Karpas-422 (cell line): ENCODE measurements around the gene KIAA0930. TPM values are rescaled to one million over a fixed set of nuclear protein-coding genes. Genes with fewer than 3 reads are reported as not detected.
"Not testable (repeated sequence)": the region's sequence is repeated elsewhere in the genome, so short reads cannot be mapped to it uniquely, and the experiment has no call there.

ENCODE experiments used
- DNase-seq: peaks from one replicate; pipeline ENCODE4 v3.0.0-alpha.2; 2015
- H2AFZ ChIP-seq: fragments of 200-600 bp; sonication (generic); 2 replicates; pipeline ENCODE4 v1.6.1; 2014; ENCODE audit warnings: antibody characterized with exemption, low read length, mixed read lengths
- H3K27ac ChIP-seq: fragments of 200-600 bp; sonication (generic); 2 replicates; pipeline ENCODE4 v1.5.1; 2014; ENCODE audit warnings: mild to moderate bottlenecking, low read length, moderate library complexity
- H3K27me3 ChIP-seq: fragments of 200-600 bp; sonication (generic); 2 replicates; pipeline ENCODE4 v1.6.1; 2014; ENCODE audit warnings: low read length, mixed read lengths
- H3K36me3 ChIP-seq: fragments of 200-600 bp; sonication (generic); 2 replicates; pipeline ENCODE4 v1.6.1; 2014; ENCODE audit warnings: low read length, mixed read lengths; ENCODE audit not compliant: insufficient read depth
- H3K4me1 ChIP-seq: fragments of 200-600 bp; sonication (generic); 2 replicates; pipeline ENCODE4 v1.6.1; 2014; ENCODE audit warnings: mild to moderate bottlenecking, low read length, mixed read lengths
- H3K4me2 ChIP-seq: fragments of 200-600 bp; sonication (generic); 2 replicates; pipeline ENCODE4 v1.6.1; 2014; ENCODE audit warnings: low read length, low read depth, mild to moderate bottlenecking; ENCODE audit not compliant: poor library complexity, severe bottlenecking
- H3K4me3 ChIP-seq: fragments of 200-600 bp; sonication (generic); 2 replicates; pipeline ENCODE4 v1.5.1; 2014; ENCODE audit warnings: mild to moderate bottlenecking, antibody characterized with exemption, low read length, mixed read lengths
- H3K79me2 ChIP-seq: fragments of 200-600 bp; sonication (generic); 2 replicates; pipeline ENCODE4 v1.6.1; 2014; ENCODE audit warnings: mild to moderate bottlenecking, low read length, mixed read lengths
- H3K9ac ChIP-seq: fragments of 200-600 bp; sonication (generic); 2 replicates; pipeline ENCODE4 v1.6.0; 2014; ENCODE audit warnings: low read length
- H3K9me2 ChIP-seq: fragments of 200-600 bp; sonication (generic), shearing (Covaris generic); replicated peaks from 2 replicates; pipeline ENCODE4 v1.6.0; 2014; ENCODE audit warnings: mild to moderate bottlenecking, low read length, moderate library complexity; ENCODE audit not compliant: insufficient read depth
- H3K9me3 ChIP-seq: fragments of 300-700, 200-600 bp; sonication (generic); 2 replicates; pipeline ENCODE4 v1.6.1; 2014; ENCODE audit warnings: low read length, mixed read lengths
- H4K20me1 ChIP-seq: fragments of 200-600 bp; sonication (generic); 2 replicates; pipeline ENCODE4 v1.6.1; 2014; ENCODE audit warnings: mild to moderate bottlenecking, antibody characterized with exemption, low read length, low read depth; ENCODE audit not compliant: insufficient read depth
- total RNA-seq: library from RNA; depleted of rRNA; stranded (reverse); fragments of >200 nt; shearing (Covaris generic); gene quantifications from 2 replicates; pipeline ENCODE4 v1.2.3, GENCODE V29; 2014; ENCODE audit warnings: low replicate concordance

KIAA0930 gene
- total RNA-seq, 1 experiment from 2014 or later = 19.3 TPM

DNA sequence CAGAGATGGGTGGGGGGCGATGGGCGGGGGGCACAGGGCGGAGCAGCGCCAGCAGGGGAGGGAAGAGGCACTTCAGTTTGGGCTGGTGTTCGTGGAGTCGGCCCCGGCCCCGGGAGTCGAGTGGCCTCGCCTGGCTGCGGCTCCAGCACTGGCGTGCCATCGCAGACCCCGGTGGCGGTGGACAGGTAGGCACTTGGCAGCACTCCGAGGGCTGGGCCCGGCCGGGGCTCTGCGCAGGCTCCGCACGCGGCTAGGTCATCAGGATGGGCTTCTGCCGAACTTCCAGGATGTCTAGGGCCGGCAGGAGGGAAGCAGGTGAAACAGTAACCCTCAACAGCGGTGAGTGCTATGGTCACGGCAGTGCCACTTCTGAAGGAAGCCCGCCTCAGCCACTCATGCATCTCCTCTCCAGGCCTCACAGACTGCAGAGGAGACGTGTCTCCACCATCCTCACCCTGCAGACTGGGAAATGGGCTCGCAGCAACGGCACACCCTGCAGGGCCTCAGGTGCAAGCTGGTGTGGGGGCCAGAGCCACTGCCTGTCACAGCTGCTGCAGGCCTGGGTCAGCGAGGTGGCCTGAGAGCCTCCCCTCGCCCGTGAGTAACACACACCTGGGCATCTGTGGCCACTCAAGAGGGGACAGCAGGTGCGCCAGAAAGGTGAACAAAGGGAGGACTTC lies 43.6 kb downstream of the KIAA0930 start:
- no peak overlapping the region for H3K9ac ChIP-seq
- no peak overlapping the region for H3K27ac ChIP-seq
- no peak overlapping the region for H3K4me3 ChIP-seq
- no peaks in the 10 kb centered on the region for H3K36me3 ChIP-seq
- H3K27me3 ChIP-seq = no peaks in the 10 kb centered on the region
- H3K9me3 ChIP-seq = no peaks in the 10 kb centered on the region
- H3K79me2 ChIP-seq = no peaks in the 10 kb centered on the region
- no peak overlapping the region for H2AFZ ChIP-seq
- no peaks in the 10 kb centered on the region for H3K9me2 ChIP-seq
- no peaks in the 10 kb centered on the region for H3K4me1 ChIP-seq
- DNase-seq = no peak
- no peaks in the 10 kb centered on the region for H4K20me1 ChIP-seq
- no peak overlapping the region for H3K4me2 ChIP-seq

GRCh38 chr22:45196308-45196707 lies 44.4 kb downstream of the KIAA0930 start:
- Histone ChIP-seq H3K36me3 (no peaks in the 10 kb centered on the region), H2AFZ (no peak overlapping the region), H3K9me3 (no peaks in the 10 kb centered on the region), H3K79me2 (no peaks in the 10 kb centered on the region), H3K9ac (no peak overlapping the region), H3K27ac (no peak overlapping the region), H3K9me2 (no peaks in the 10 kb centered on the region), H3K4me1 (no peaks in the 10 kb centered on the region), H3K4me2 (no peak overlapping the region), H3K4me3 (no peak overlapping the region), H3K27me3 (no peaks in the 10 kb centered on the region), H4K20me1 (no peaks in the 10 kb centered on the region)
- no peak for DNase-seq

DNA sequence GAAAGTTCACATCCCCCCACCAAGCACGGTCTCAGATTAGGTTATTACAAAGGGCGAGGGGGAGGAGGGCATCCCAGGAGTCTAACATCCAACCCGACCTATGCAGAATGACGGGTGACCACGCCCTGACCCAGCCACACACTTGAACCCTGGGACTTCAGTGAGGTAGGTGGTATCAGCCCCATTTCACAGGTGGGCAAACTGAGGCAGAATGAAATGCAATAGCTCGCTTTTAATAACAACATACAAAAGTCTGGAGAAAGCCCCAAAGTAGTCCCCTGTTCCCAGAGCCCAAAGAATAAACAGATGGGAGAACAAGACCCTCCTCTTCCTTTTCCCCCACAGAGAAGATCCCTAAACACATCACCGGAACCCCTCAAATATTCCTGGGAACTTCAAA lies 45.1 kb downstream of the KIAA0930 start:
- DNase-seq = no peak
- Histone ChIP-seq H3K27ac (no peak overlapping the region), H3K36me3 (no peaks in the 10 kb centered on the region)

DNA sequence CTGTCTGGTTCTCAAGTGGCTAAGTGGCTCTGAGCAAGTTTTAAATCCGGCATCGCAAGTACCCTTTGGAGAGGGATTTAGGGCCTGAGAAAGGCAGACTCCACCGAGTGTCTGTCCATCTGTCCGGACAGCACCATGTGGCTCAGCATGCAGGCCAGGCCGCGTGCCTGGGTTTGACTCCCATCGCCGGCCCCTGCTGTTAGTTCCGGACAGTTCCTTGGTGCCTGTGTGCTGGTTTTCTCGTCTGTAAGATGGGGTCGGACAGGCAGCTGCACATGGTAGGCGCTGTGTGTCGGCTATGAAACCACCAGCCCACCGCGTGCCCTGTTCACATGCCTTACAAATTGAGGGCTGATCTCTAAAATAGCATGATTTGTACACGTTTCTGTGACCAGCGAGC lies 46.0 kb downstream of the KIAA0930 start:
- H3K36me3 ChIP-seq = no peaks in the 10 kb centered on the region

More for the DNA sequence above, 45.1 kb downstream of the KIAA0930 start:
- H3K4me3 ChIP-seq = no peak overlapping the region
- no peak overlapping the region for H3K9ac ChIP-seq
- no peaks in the 10 kb centered on the region for H3K4me1 ChIP-seq
- no peaks in the 10 kb centered on the region for H3K9me3 ChIP-seq
- H3K27me3 ChIP-seq = no peaks in the 10 kb centered on the region
- no peak overlapping the region for H2AFZ ChIP-seq
- no peak overlapping the region for H3K4me2 ChIP-seq
- no peaks in the 10 kb centered on the region for H3K79me2 ChIP-seq
- H3K9me2 ChIP-seq = no peaks in the 10 kb centered on the region
- H4K20me1 ChIP-seq = no peaks in the 10 kb centered on the region

DNA sequence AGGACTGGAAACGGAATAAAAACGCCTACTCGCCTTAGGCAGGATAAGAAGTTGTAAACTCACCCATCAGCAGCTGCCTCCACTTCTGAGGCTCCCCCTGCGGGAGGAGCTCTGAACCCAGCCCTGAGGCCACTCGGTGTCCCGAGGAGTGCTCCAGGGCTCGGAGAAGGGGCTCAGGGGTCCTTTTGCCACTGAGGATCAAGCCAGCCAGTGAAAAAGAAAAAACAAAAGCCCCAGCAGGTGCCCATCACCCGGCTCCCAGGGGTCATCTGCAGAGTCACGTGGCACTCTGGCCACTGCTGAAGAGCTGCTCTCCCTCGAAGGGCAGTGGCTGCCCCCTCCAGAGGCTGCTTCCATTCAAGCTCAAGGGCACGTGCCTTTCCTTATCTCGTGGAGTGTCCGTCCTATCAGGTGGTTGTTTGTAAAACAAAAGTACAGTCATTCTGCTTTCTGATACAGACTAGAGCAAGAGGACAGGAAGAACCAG lies 48.0 kb downstream of the KIAA0930 start:
- Histone ChIP-seq H3K9ac (no peak overlapping the region), H3K36me3 (no peaks in the 10 kb centered on the region), H3K79me2 (no peaks in the 10 kb centered on the region), H2AFZ (no peak overlapping the region), H3K9me3 (no peaks in the 10 kb centered on the region), H3K27ac (no peak overlapping the region), H4K20me1 (no peaks in the 10 kb centered on the region), H3K4me2 (no peak overlapping the region), H3K4me3 (no peak overlapping the region), H3K4me1 (no peaks in the 10 kb centered on the region), H3K27me3 (no peaks in the 10 kb centered on the region), H3K9me2 (no peaks in the 10 kb centered on the region)
- DNase-seq = no peak

More for the DNA sequence above, 46.0 kb downstream of the KIAA0930 start:
- no peak for DNase-seq
- no peak overlapping the region for H3K4me3 ChIP-seq
- H3K9ac ChIP-seq = no peak overlapping the region
- H3K27ac ChIP-seq = no peak overlapping the region
- H2AFZ ChIP-seq = no peak overlapping the region
- H3K79me2 ChIP-seq = no peaks in the 10 kb centered on the region
- no peaks in the 10 kb centered on the region for H3K9me2 ChIP-seq
- H3K4me1 ChIP-seq = no peaks in the 10 kb centered on the region
- no peaks in the 10 kb centered on the region for H4K20me1 ChIP-seq
- no peak overlapping the region for H3K4me2 ChIP-seq
- no peaks in the 10 kb centered on the region for H3K27me3 ChIP-seq
- no peaks in the 10 kb centered on the region for H3K9me3 ChIP-seq

DNA sequence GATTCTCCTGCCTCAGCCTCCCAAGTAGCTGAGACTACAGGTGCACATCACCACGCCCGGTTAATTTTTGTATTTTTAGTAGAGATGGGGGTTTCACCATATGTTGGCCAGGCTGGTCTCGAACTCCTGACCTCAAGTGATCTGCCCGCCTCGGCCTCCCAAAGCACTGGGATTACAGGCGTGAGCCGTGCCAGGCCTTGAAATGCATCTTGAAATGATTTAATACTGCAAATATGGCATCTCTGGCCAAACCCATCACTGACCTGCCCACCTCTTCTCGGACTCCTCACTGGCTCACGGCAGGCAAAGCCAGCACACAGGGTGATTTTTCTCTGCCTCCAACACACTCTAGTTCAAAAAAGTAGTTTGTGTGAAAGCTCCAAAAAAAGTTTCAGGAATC lies 48.9 kb downstream of the KIAA0930 start:
- H3K36me3 ChIP-seq, H3K79me2 ChIP-seq, H3K9me3 ChIP-seq, H3K4me2 ChIP-seq, H3K4me3 ChIP-seq, H3K4me1 ChIP-seq, H4K20me1 ChIP-seq, H2AFZ ChIP-seq, H3K9ac ChIP-seq, H3K9me2 ChIP-seq, H3K27ac ChIP-seq, DNase-seq, H3K27me3 ChIP-seq: not testable (repeated sequence)

DNA sequence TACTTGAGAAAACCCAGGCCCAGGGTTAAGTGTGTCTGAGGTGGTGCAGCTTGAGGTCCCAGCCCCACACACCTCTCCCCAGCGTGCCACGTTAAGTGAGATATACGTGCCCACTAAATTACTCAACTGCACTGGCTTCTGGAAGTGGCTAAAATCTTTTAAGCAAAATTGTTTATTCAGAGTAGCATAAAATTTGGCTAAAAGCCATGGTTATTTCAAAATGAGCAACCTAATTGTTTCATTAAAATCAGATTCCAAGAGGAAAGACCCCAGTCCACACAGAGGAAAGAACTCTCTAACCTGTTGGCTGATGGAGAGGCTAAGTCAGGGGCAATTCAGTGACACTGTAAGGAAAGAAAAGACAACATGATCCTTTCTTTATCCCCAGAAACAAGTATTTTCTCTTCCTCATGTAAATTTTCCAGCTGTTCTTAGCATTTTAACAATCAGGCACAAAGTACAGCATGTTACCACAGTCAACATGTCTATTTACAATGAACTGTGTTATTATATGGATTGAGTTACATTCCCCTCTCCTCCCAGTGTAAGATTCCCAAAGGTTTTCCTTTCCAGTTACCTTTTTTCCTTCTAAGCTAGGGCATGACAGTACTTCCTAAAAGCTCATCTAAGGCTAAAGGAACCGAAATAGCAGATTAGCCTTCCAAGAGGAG lies 50.4 kb downstream of the KIAA0930 start:
- DNase-seq = no peak

GRCh38 chr22:45188779-45189178 lies 51.9 kb downstream of the KIAA0930 start:
- Histone ChIP-seq H3K4me3 (no peak overlapping the region), H3K4me2 (no peak overlapping the region), H3K27ac (no peak overlapping the region), H3K79me2 (0 out of 2 replicates have a peak, but pooled peaks cover 4% of the 10 kb centered on the region), H3K36me3 (peaks cover 4% of the 10 kb centered on the region; the same call in 1 of the 2 replicates), H3K4me1 (no peaks in the 10 kb centered on the region), H3K9me3 (no peaks in the 10 kb centered on the region), H2AFZ (no peak overlapping the region), H3K9me2 (no peaks in the 10 kb centered on the region), H4K20me1 (no peaks in the 10 kb centered on the region), H3K27me3 (no peaks in the 10 kb centered on the region), H3K9ac (no peak overlapping the region)
- DNase-seq = no peak

More for the DNA sequence above, 50.4 kb downstream of the KIAA0930 start:
- H3K9me2 ChIP-seq = no peaks in the 10 kb centered on the region
- no peak overlapping the region for H3K4me3 ChIP-seq
- no peak overlapping the region for H3K4me2 ChIP-seq
- no peak overlapping the region for H3K9ac ChIP-seq
- peaks cover 4% of the 10 kb centered on the region; the same call in 1 of the 2 replicates for H3K36me3 ChIP-seq
- 0 out of 2 replicates have a peak, but pooled peaks cover 3% of the 10 kb centered on the region for H3K79me2 ChIP-seq
- H3K9me3 ChIP-seq = no peaks in the 10 kb centered on the region
- no peak overlapping the region for H2AFZ ChIP-seq
- no peak overlapping the region for H3K27ac ChIP-seq
- no peaks in the 10 kb centered on the region for H3K27me3 ChIP-seq
- H4K20me1 ChIP-seq = no peaks in the 10 kb centered on the region
- no peaks in the 10 kb centered on the region for H3K4me1 ChIP-seq
